Colon (tissue), 2 donors: ENCODE measurements around the gene AQP5.

Source experiments
- FAIRE-seq: peaks from 2 replicates; lab custom pipeline; 2012; peaks lifted over from hg19 to GRCh38; lab: Jason Lieb, UNC
- donor health status: control.
- donor health status: control.

AQP5 gene

GRCh38 chr12:49961111-49961922 lies at the start of gene AQP5:
TSS of gene AQP5 (plus strand) at chr12:49961872. CDS start at chr12:49962018, 146 bp downstream.
- no peak for FAIRE-seq

DNA sequence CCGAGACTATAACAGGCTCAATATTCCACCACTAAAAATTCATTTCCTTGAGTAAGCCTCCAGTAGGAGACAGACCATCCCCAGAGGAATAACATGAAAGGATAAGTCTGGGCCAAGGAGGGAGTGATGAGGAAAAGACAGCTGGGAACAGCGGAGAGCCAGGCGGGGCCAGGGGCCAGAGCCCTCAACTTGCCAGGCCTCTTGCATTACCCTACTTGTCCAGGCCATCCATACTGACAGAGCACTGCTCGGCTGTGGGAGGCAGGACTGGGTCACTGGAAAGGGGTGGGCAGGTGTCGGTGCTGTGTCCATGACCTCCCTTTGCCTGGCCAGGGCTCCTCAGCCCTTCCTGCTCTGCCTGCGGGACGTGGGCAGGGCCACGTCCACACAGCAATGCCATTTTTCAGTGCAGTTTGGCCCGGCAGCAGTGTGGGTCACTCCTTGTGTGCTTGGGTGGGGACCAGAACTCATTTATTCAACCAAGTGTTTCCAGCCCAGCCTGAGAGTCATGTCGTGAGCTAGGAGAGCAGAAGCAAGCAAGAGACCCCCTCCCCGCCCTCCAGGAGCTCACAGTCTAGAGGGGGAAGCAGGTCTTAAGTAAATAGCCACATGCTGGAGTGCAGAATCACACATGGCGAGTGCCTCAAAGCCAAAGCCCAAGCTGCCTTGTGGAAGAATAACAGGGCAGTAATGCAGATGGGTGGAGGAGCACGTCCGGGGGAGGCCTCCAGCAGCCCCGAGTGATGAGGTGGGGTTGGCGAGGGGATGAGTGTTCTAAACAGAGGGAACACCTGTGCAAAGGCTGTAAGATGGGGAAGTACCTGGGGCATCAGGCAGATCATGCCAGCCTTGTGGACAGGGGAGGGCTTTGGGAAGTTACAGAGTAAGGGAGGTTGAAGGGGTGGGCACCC lies 49.1 kb upstream of the AQP5 start:
- no peak for FAIRE-seq

GRCh38 chr12:49916129-49916919 lies 45.3 kb upstream of the AQP5 start:
- FAIRE-seq, result no peak

- FAIRE-seq, result no peak
Observed at GRCh38 chr12:49917166-49917787, 44.4 kb upstream of the AQP5 start.

- no peak for FAIRE-seq
Observed at GRCh38 chr12:49917788-49918173, 43.9 kb upstream of the AQP5 start.

- no peak for FAIRE-seq
Observed at GRCh38 chr12:49920241-49920914, 41.3 kb upstream of the AQP5 start.

- FAIRE-seq, result no peak
Observed at GRCh38 chr12:49920915-49921286, 40.8 kb upstream of the AQP5 start.

DNA sequence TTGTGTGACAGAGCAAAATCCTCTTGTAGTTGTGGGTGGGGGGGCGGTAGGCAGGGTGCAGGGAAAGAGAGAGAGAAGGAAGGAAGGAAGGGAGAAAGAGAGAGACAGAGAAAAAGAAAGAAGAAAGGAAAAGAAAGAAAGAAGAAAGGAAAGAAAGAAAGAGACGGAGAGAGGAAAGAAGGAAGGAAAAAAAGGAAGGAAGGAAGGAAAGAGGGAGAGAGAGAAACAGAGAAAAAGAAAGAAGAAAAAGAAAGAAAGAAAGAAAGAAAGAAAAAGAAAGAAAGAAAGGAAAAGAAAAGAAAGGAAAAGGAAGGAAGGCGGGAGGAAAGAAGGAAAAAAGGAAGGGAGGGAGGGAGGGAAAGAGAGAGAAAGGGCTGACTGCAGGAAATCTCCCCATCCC lies 40.4 kb upstream of the AQP5 start:
- FAIRE-seq, result no peak

DNA sequence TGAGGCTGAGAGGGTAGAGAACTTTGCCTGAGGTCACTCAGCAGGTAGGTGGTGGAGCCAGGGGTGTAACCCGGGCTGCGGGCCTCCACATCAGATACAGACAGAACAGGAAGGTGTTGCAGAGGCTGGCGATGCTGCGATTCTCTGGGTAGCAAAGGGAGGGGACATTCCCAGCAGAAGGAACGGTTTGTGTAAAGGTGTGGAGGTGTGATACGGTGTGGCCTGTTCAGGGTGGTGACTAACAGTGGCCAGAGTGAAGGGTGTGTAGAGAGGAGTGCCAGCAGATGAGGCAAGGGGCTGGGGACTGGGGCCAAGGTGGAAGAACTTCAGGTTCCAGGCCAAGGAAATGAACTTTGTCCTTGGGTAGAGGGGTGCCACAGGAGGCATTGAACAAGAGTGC lies 39.7 kb upstream of the AQP5 start:
- FAIRE-seq, result no peak

- no peak for FAIRE-seq
Observed at GRCh38 chr12:49922349-49923034, 39.2 kb upstream of the AQP5 start.

DNA sequence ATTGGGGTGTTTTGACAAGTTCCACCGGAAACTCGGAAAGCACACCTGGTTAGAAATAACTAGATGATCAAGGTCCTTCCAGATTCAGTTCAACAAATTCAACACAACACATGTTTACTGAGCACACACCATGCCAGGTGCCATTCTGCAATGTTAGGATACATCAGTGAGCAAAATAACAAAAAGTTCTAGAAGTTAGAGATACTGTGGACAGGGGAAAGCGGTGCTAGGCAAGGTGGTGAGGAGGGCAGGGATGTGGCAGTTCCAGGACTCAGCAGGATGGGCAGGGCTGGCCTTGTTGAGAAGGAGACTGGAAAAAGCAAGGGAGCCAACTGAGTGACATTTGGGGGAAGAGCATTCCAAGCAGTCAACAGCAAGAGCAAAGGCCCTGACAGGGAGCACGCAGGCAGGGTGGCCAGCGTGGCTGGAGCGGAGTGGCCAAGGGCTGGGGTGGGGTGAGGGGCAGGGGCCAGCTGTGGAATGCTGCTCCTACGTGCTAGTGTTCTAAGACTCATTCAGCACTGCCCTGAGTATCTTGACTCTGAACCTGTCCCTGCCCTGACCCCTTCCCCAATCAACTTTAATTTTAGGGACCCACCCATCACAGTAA lies 38.5 kb upstream of the AQP5 start:
- FAIRE-seq, result no peak

DNA sequence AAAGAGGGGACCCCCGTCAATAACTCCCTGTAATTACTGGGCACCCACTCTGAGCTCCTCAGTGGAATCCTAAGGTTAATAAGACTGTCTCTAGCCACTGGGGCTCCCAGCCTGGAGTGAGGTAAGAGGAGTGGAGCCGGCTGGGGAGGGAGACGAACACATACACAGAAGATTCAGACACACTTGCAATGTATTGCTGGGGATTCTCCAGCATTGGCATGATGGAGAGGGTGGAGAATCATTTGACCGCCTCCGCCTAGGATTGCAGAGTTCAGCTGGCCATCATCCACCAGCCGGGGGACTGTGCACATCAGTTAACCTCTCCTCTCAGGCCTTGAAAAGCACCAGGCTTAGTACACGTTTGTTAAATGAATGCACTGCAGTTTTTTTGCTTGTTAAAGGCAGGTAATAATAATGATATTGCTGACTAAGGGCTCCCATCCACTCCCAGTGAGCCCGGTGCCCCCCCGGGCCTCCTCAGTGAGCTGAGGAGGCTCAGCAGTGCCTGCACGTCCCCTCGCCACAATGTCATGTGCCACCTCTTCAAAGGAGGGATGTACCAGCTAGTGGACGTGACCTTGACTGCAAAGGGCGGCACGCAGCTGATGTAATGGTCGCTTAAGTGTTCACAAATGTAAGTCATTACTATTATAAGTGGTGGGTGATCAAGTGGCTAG lies 37.7 kb upstream of the AQP5 start:
- FAIRE-seq, result no peak

DNA sequence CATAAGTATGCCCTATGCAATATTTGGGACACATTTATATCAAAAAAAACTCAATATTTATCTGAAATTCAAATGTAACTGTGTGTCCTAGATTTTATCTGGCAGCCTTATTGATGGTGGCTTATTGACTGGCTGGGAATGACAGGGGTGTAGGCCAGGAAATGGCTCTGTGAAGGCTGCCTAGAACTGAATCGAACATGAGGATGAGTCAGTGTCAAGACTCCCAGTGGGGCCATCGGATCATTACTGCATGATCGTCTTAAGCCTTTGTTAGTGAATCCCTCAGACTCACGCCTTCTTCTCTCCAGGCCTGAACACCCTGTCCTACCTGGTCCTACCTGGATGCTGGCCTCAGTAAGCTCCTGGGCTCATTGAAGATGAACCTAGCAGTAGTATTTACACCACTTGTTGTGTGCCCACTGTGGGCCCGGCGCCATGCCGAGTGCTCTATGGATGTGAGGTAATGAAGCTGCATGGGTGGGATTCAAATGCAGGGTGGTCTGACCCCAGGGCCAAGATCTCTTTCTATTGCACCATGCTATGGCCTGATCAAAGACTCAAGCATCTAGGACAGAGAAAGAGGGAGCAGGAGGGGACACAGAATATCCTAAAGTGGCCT lies 36.9 kb upstream of the AQP5 start:
- no peak for FAIRE-seq

DNA sequence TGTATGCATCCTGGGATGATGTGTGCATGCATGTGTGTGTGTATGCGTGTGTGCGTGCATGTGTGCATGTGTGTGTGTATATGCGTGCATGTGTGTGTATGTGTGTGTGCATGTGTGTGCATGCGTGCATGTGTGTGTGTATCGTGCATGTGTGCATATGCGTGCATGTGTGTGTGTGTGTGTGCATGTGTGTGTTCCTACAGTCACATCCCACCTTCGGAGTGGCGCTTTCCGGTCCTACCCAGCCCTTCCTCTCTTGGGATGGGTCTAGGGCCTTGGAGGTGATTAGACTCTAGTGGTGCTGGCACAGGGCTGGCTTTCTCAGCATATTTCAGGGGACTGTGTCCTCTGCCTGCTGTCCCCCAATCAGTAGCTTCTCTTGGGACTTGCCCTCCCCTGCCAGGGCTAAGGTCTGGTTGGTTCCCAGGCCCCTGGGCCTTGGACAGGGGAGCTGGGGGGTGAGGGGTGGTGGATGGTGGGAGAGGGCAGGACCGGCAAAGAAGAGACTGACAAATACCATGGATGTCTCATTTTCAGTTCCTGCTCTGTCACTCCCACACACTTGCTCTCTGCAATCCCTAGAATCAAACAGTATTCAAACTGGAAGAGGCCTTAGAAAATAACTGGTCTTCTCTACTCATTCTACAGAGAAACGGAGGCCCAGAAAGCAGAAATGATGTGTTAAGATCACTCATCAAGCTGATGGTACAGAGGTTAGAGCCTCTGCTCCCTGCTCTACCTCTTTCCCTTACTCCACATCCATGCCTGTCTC lies 36.1 kb upstream of the AQP5 start:
- no peak for FAIRE-seq

GRCh38 chr12:49928471-49928870 lies 33.2 kb upstream of the AQP5 start:
- FAIRE-seq, result no peak

GRCh38 chr12:49929581-49929980 lies 32.1 kb upstream of the AQP5 start:
- FAIRE-seq, result no peak

DNA sequence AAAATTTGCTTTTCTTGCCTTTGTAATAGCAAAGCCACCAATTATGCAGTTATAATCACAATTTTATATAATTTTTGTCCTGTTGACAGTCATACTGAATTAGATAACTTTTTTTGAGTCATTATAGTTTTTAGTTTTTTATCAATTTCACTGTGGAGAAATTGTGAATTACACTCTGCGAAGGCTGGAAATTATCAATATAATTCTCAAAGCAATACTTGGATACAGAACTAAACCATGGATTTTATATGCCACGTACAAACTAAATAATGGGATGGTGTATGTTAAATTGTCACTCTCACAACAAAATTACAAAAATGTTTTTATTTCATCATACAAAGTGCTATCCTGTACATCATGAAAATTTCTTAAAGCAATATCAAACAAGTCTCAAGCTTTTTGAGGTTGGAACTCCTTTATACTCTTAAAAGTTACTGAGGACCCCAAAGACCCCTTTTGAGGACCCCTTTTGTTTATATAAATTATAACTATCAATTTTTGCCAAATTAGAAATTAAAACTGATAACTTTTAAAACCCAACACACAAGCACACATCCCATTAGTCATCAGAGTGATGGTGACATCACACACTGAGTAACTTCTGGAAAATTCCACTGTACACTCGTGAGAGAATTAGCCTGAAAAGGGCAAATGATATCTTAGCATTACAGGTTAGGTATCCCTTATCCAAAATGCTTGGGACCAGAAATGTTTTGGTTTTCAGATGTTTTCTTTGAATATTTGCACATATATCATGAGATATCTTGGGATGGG lies 31.0 kb upstream of the AQP5 start:
- no peak for FAIRE-seq

DNA sequence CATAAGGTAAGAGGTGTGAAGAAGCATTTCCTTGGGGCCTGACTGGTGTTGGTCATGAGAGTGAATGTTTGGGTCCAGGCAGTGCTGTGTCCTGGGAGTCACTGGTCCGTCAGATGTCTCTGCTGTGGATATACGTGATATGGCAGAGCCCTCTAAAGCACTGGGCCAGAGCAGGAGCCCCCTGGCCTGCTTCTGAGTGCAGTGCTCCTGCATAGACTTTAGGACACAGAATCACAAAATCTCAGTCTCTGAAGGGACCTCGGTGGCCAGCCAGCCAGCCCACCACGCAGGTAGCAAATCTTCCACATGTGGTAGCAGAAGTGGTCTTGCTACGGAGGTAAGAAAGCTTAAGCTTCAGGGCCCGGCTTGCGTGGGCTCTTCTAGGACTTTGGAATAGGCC lies 29.6 kb upstream of the AQP5 start:
- FAIRE-seq, result no peak
